NCI-H748 (cell line): Measurements from ENCODE around the gene ARHGAP32.

Experiments
- DNase-seq: peaks from one replicate; lab custom pipeline; 2025; ENCODE audit not compliant: unreplicated experiment; lab: John Stamatoyannopoulos, UW

ARHGAP32 gene

DNA sequence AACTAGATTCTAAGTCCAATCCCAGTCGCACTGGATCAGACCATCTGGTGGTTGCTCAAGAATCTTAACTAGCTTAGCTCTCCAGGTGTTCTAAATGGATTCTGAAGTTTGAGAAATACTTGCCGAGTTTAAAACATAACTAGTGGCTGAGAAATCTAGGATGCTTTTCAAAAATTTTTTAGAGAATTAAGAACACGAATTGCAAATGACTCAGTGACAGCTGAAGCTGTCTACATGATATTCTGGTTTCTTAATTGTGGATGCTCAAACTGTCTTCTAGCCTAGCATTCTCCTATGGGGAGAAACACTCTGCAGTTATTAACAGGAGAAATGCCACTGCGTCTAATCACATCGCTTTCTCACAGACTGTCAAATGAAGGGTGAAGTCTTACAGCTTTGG is 229.2 kb downstream of the ARHGAP32 start:
- DNase-seq: no peak

DNA sequence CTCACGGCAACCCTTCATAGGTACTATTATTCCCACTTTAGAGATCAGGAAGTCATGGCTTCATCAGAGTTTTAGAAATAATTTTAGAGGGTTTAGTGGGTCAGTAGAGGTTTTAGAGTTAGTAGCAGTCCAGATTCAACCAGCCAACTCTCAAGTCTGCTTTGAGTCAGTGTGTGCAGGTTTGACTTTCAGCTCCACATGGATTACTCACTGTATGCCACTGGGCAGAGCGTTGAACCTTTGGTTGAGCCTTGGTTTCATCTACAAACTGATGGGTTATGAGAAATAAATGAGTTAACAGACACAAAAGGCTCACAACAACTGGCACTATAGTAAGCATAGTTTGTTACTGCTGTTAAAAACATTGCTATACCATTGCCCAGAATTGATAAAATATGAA is 230.5 kb downstream of the ARHGAP32 start:
- DNase-seq: no peak

DNA sequence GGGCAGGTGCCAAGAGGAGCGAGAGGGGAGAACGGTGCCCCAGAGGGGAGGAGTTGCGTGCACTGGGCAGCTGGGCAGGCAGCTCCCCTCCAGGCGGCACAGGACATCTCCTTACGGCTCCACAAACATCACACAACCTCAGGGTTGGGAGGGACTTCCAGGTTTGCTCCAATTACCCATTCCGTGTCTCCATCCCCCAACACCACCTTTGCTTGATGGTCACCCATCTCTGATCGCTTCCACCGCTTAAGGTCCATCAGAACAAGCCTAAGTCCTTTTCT is 235.0 kb downstream of the ARHGAP32 start:
- DNase-seq: no peak

DNA sequence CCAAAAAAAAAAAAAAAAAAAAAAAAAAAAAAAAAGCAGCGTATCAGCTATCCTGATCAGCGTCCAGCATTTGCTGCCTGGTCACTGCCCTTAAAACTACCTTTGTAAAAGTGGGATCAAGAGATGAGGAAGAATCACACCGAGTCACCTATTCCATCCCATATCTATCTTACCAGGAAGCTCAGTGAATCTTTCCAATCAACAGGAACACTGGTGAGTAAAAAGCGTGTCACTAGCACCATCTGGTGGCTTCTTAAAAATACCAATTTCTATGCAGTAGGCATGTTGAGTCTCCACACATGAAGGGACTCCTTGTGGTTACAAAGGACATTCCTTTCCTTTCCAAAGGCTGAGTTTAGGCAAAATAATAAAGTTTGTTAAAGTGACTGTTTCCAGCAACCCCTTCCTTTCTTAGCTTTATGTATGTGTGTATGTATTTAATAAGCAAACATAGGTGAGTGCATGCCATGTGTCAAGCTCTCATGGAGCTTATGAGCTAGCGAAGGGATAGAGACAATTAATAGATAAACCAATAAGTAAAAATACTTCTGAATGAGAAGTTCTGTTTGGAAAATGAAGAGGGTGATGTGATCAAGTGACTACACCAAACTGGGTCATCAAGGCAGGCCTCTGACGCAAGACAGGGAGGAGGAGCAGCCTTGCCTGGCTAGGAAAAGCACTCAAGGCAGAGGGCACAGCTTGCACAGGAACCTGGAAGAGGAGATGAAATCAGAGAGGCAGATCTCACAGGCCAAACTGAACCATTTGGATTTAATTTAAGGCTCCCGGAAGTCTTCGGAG is 235.5 kb downstream of the ARHGAP32 start:
- DNase-seq: peak; percentile 70

DNA sequence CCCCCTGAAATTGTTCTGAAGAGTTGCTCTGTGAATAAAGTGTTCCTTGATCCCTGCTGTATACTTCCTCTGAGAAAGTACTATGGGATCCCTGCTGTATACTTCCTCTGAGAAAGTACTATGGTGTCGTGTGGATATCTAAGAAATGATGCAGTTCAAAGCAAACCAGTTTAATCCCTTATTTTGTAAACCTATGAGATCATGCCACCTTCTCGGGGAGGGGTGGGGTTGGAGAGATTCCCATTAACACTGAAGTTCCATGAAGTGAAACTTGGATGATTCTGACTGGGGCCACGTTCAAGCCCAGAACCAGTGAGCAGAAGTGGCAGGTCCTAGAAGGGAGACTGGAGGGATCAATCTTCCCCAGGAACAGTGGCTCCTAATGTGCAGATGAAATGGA is 236.5 kb downstream of the ARHGAP32 start:
- no peak for DNase-seq

DNA sequence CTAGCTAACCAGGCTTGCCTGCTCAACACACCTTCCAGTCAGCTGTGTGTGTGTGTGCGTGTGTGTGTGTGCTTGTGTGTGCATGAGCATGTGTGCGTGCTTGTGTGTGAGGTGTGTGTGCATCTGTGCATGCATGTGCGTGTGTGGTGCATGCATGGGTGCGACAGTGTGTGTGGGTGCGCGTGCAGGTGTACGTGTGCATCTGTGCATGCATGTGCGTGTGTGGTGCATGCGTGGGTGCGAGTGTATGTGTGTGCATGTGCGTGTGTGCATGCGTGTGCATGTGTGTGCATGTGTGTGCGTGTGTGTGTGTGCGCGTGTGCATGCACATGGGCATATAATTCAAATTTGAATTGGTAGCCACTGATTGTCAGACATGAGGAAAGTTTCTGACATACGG is 239.0 kb downstream of the ARHGAP32 start:
- DNase-seq: no peak

DNA sequence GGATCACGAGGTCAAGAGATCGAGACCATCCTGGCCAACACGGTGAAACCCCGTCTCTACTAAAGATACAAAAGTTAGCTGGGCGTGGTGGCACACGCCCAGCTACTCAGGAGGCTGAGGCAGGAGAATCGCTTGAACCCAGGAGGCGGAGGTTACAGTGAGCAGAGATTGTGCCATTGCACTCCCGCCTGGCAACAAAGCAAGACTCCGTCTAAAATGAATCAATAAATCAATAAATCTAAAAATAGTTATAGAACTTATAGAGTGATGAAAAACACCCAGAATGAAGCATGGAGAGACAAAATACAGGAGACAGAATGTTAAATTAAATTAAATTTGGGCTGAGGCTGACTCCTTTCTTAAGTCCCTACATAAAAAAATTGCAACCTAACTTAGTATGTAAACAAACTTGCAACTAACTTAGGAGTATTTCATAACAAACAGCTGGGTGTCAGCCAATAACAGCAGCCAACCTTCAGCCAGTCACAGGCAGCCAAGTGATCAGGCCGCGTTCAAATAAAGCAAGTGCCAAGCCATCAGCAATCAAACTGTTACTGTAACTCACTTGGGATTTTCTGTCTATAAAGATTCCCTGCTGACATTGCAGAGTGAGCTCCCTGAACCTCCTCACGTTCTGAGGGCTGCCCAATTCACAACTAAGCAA is 242.2 kb downstream of the ARHGAP32 start:
- DNase-seq: no peak

DNA sequence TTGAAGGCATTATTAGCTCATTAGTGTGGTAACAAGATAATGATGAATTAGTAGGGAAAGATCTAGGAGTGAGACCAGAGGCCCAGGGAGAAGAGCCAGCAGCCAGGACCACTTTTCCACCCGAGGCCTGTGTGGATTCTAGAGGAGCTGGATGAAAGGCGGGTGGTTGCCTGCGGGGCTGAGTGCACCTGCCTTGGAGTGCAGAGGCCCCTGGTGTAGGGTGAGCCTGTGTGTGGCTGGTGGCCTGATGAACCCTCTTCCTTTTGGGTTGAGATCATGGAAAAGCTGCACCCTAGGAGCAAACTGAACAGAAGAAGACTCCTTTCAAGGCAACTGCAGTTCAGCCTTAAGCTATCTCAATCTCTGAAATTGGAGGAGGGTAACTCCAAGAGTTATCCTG is 243.5 kb downstream of the ARHGAP32 start:
- DNase-seq: no peak

DNA sequence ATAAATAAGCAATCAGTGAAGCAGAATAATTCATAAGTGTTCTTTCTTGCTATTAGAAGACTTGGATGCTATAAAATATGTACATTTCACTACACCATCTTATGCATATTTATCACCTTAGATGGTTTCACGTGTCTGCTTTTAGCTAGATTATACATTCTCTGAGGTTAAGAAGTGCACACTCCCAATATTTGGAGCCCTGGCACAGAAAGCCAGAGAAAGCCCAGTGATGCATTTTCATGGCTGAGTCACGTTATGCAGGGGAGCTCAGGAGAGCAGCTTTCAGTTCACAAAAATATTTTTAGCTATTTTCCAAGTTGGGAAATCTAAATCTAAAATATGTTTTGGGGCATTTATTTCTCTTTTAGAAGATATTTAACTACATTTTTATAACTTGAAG is 244.4 kb downstream of the ARHGAP32 start:
- DNase-seq: no peak

DNA sequence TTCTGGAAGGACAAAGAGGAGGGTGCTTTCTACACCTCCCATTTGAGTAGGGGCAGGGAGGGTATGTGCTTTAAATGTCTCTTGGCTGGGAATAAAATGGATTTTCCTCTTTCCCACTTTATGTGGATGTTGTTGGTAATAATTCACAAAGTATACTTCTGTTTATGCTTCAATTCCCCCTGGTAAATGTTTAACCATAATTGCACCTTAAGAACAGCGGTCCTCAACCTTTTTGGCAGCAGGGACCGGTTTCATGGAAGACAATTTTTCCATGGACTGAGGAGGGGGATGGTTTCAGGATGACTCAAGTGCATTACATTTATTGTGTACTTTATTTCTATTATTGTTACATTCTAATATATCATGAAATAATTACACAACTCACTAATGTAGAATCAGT is 245.5 kb downstream of the ARHGAP32 start:
- no peak for DNase-seq

DNA sequence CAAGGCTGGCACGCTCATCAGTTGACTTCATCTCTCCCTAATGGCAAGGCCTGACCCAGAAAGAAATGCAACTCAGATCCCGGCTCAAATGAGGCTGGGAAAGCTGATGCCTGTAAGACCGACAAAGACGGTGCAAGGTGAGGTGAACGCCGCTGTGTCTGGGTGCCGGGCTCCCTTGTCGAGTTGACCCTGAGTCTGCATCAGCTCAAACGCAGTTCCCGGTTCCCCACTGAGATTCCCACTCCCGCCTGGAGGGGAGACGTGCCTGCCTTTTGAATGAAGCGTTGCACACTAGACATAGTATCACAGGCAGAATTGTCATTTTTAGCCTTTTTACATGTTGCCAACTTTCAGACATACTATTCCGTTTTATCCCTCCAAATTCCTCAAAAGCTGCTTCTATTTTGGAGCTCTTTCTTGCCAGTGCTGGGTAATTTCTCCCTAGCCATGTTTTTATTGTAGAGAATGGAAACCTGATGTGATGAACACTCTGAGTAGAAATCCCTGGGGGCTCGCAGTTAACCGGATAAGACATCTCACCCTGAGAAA is 248.6 kb downstream of the ARHGAP32 start:
- DNase-seq: no peak

DNA sequence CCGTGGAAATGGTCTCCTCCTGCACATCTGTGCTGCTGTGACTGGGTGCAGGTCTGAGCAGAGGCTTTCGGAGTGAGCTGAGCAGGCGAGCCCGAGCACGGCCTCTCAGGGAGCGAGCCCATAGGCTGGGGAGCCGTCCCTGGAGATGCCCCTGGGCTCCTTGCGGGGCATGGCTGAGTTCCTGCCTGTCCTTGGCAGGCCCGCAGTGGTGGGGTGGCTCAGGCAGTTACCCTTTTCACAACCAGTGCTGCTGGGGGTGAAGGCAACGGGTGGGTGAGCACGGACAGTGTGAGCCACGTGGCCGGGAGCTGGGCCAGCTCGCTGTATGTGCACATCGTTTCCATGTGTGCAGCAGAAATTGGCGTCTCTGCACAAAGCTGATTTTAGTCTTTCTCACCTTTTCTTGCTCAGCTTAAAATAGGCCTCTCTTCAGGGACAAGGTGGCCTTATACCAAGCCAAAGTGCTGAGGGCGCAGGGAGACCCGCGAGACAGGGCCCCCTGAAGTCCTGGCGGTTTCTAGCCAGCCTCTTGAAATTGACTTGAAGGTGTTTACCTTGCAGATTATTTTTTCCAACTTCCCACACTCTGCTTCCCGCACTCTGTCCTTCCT is 249.2 kb downstream of the ARHGAP32 start, which contains the start of gene TP53AIP1:
Gene TP53AIP1, minus strand, starts transcription at position 55 of the 611 bp plus-strand sequence. CDS start 5,053 bp downstream, outside the sequence.
- DNase-seq: no peak

DNA sequence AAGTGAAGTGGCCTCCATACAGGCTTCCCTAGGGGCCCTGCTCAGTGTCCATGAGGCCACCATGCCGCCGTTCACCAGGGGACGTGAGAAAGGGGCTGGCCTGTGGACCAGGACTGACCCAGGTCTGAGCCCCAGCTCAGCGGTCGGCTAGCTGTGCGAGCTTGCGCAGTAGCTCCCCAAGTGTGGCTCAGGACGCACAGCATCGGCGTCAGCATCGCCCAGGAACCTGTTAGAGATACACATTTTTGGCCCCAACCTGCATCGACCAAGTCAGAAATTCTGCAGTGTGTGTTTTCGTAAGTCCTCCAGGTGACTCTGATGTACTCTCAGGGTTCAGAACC is 249.9 kb downstream of the ARHGAP32 start:
- DNase-seq: no peak

DNA sequence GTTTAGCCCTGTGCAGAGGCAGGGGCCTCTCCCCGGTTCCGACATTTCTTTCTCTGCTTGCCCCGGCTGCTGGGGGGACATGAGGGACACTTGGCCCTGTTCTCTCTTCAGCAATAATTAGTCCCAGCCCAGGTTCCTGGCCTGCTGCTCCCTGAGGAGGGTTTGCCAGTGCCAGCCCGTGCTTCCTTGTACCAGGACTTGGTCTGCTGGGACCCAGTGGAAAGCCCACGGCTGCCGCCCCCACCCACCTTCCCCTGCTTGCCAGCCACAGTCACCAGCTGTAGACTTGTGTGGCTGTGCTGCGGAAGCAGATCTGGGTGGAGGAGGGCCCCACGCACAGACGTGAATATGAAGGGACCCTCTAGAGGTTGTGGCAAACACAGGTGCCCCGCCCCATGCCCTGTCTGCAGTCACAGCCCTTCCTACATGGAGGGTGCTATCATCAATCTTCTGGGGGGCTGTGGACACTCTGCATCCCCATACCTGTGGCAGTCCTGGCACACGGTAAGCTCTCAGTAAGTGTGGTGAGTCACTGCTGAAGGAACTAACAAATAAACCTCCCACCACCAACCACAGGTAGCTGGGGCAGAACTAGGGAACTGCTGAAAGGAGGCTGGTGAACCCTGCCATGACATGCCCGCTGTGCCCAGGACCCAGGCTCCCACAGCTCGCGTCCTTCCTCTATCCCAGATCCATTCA is 250.4 kb downstream of the ARHGAP32 start:
- DNase-seq: no peak

DNA sequence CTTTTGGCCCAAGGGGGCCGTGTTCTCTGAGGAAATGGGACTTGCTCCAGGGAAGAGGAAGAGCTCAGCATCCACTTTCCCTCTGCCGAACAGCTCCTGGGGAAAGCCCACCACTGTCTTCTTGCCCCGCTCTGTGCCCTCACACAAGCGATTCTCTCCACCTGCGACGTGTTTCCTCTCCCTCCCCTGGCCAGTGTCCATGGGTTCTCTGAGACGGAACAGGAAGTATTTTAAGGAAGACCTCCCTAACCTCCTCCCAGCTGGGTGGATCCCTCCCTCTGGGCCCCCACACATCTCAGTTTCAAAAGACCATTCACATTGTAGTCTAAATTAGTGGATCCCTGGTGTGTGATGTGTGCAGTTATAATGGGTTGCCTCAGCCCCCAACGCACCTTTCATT is 251.0 kb downstream of the ARHGAP32 start:
- DNase-seq: no peak

DNA sequence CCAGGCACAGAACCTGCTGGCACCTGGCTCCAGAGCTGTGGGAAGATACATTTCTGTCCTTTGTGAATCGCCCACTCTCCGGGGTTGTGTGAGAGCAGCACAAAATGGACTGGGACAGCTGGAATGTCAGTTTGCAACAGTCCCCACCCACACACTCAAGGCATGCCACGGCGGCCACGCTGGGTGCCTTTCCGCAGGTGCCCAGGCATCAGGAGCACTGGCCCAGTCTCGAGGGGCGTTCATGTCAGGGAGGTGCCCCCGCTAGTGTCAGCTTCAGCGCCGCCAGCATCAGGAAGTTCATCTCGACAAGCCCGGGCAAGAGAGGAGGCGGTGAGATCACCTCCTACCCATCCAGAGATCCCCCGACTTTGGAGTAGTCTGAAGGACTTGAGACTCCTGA is 251.5 kb downstream of the ARHGAP32 start:
- DNase-seq: no peak

DNA sequence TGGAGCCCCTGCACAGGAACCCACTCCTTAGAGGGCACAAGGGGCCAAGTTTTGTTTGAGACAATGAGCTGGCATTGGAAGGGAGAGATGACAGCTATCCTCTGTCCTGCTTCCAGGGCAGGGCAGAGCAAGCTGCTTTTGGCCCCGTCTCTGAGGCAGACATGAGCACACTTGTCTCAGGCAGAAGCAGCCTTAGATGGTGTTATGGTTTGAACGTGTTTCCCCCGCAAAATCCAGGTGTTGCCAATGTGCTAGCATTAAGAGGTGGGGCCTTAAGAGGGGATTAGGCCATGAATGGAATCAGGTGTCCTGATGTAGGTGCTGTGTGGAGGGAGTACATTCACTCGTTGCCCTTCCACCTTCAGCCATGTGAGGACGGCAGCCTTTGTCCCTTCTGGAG is 252.0 kb downstream of the ARHGAP32 start:
- DNase-seq: no peak

DNA sequence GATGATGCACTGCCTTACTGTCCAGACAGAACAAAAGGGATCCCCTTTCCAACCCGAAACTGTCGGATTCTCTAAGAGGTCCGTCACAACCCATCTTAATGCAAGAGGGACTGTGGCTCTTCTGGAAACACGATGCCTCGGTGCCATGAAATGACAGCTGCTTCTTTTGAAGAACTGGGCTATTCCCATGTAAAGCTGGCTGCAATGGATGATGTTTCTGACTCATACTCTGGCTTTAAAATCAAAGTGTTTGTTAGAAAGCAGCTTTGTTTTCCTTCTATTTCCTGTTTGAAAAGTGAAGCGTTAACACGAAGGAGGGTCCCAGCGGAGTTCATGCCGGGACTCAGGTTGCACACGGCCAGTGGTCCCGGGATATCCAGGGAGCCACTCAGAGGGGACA is 252.5 kb downstream of the ARHGAP32 start:
- DNase-seq: no peak

DNA sequence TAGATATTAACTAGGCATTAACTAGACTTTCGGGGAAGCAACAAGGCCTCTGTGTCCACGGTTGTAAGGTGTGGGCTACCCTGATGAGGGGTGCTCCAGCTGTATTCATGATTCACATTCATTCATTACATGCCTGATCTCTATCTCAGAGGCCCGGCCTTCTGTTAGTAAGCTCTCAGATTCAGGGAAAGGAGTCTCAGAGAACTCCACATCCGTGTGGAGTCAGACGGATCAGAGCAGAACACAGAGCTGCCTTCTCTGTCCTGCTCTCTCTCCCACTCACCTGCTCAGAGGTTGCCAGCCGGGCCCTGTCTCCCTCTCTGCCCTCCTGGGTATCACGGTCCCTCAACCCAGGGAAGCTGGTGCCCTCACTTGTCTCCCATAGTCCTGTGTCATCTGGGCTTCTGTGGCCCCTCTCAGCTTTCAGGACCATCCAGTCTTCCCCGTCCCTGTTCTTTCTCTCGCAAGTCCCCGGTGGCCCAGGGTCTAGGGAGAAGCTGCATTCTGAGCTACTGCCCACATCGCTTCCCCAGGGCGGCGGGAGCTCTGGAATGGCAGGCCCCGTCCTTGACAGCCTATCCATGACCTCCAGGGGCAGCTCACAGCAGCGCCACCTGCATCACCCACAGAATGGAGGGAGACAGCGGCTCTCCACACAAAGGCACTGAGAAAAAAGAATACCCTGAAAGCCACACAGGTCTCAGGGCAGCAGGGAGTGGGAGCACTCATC is 253.8 kb downstream of the ARHGAP32 start:
- no peak for DNase-seq

DNA sequence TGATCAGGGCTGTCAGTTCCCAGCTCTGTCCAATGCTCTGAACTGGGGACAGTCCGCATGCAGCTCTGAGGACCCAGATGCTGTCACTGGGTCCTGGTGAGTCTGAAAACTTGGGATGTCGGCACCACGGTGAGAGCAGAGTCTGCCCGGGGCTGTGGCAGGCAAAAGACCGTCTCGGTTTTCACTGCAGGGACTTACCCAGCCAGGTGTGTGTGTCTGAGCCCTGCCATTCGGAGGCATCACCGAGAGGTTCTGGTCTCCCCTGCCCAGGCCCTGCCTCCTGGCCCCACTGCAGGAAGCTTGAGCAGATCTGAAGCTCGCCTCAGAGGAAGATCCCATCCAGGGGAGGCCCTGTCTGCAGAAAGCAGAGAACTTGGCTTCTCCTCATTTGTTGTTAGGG is 254.6 kb downstream of the ARHGAP32 start:
- DNase-seq: no peak
